HL-60/S4 treated with retinoic acid at 250 ng/mL for 4 days and 3 days (cell line): Measurements from ENCODE around the gene VWA8.
"Not testable (repeated sequence)": the region's sequence is repeated elsewhere in the genome, so short reads cannot be mapped to it uniquely, and the experiment has no call there.

Experiments used
- in situ Hi-C: fragments of 300-500 bp; cut with MboI; formaldehyde crosslinking; loops from 2 replicates; pipeline ENCODE4 v1.7.0; 2022; ENCODE audit warnings: low sequenced_read_pairs

VWA8 gene

GRCh38 chr13:41811588-41812021 lies 149.3 kb downstream of the VWA8 start:
- in situ Hi-C loops: no loop called here

GRCh38 chr13:41809962-41810361 lies 150.9 kb downstream of the VWA8 start:
- in situ Hi-C loops: no loop called here

- in situ Hi-C loops: not testable (repeated sequence)
Observed at GRCh38 chr13:41803445-41803735, 157.5 kb downstream of the VWA8 start.

GRCh38 chr13:41802684-41803444 lies 158.0 kb downstream of the VWA8 start:
- in situ Hi-C loops: no loop called here

- in situ Hi-C loops: no loop called here
Observed at GRCh38 chr13:41802043-41802683, 158.7 kb downstream of the VWA8 start.

- in situ Hi-C loops: no loop called here
Observed at GRCh38 chr13:41791056-41791455, 169.9 kb downstream of the VWA8 start.

- in situ Hi-C loops: no loop called here
Observed at GRCh38 chr13:41788552-41788951, 172.4 kb downstream of the VWA8 start.

- in situ Hi-C loops: no loop called here
Observed at GRCh38 chr13:41785402-41786172, 175.3 kb downstream of the VWA8 start.

GRCh38 chr13:41782086-41782485 lies 178.8 kb downstream of the VWA8 start:
- in situ Hi-C loops: no loop called here

- in situ Hi-C loops: no loop called here
Observed at GRCh38 chr13:41780715-41781706, 179.9 kb downstream of the VWA8 start.

GRCh38 chr13:41775251-41775650 lies 185.7 kb downstream of the VWA8 start:
- in situ Hi-C loops: no loop called here

- in situ Hi-C loops: no loop called here
Observed at GRCh38 chr13:41774605-41775218, 186.2 kb downstream of the VWA8 start.

GRCh38 chr13:41767801-41768200 lies 193.1 kb downstream of the VWA8 start:
- in situ Hi-C loops: no loop called here

GRCh38 chr13:41766439-41766838 lies 194.5 kb downstream of the VWA8 start:
- in situ Hi-C loops: no loop called here

- in situ Hi-C loops: no loop called here
Observed at GRCh38 chr13:41765813-41766212, 195.1 kb downstream of the VWA8 start.

- in situ Hi-C loops: no loop called here
Observed at GRCh38 chr13:41765020-41765419, 195.9 kb downstream of the VWA8 start.

GRCh38 chr13:41764558-41764957 lies 196.4 kb downstream of the VWA8 start:
- in situ Hi-C loops: no loop called here

- in situ Hi-C loops: no loop called here
Observed at GRCh38 chr13:41763782-41764181, 197.1 kb downstream of the VWA8 start.

- in situ Hi-C loops: no loop called here
Observed at GRCh38 chr13:41762796-41763195, 198.1 kb downstream of the VWA8 start.

GRCh38 chr13:41756198-41756880 lies 204.6 kb downstream of the VWA8 start:
- in situ Hi-C loops: no loop called here
